NCI-H345 treated with DMSO at 0.1 percent for 48 hours (cell line): ENCODE results near the gene MECR.
"Not testable (repeated sequence)": the region's sequence is repeated elsewhere in the genome, so short reads cannot be mapped to it uniquely, and the experiment has no call there.

Source experiments
- DNase-seq: peaks from one replicate; lab custom pipeline; 2025; ENCODE audit not compliant: unreplicated experiment; lab: John Stamatoyannopoulos, UW

Gene MECR

GRCh38 chr1:29237129-29237821 is 6.5 kb upstream of the MECR start:
- no peak for DNase-seq

GRCh38 chr1:29236712-29237128 is 6.0 kb upstream of the MECR start:
- no peak for DNase-seq

GRCh38 chr1:29235955-29236711 is 5.4 kb upstream of the MECR start, which contains the start of gene PTPRU:
TSS of gene PTPRU (plus strand) at chr1:29236522. CDS start at chr1:29236645, 123 bp downstream.
- DNase-seq, result peak; percentile 34

GRCh38 chr1:29234881-29235280 is 4.1 kb upstream of the MECR start:
- not testable (repeated sequence) for DNase-seq

GRCh38 chr1:29234471-29234870 is 3.7 kb upstream of the MECR start:
- DNase-seq, result no peak

GRCh38 chr1:29233693-29234092 is 3.0 kb upstream of the MECR start:
- no peak for DNase-seq

- DNase-seq, result no peak
Measured at GRCh38 chr1:29232387-29232786, 1.7 kb upstream of the MECR start.

GRCh38 chr1:29230204-29230552 is 556 bp downstream of the MECR start:
- DNase-seq, result no peak

GRCh38 chr1:29227511-29227910 is 3.2 kb downstream of the MECR start:
- no peak for DNase-seq

- DNase-seq, result no peak
Measured at GRCh38 chr1:29225361-29225760, 5.4 kb downstream of the MECR start.

- DNase-seq, result no peak
Measured at GRCh38 chr1:29224356-29224837, 6.3 kb downstream of the MECR start.

GRCh38 chr1:29223521-29223920 is 7.2 kb downstream of the MECR start:
- DNase-seq, result no peak

GRCh38 chr1:29222686-29223085 is 8.0 kb downstream of the MECR start:
- no peak for DNase-seq

GRCh38 chr1:29222260-29222659 is 8.5 kb downstream of the MECR start:
- not testable (repeated sequence) for DNase-seq

- DNase-seq, result no peak
Measured at GRCh38 chr1:29221296-29221695, 9.4 kb downstream of the MECR start.

- DNase-seq, result no peak
Measured at GRCh38 chr1:29218223-29218622, 12.5 kb downstream of the MECR start.

- no peak for DNase-seq
Measured at GRCh38 chr1:29217633-29218032, 13.1 kb downstream of the MECR start.

- no peak for DNase-seq
Measured at GRCh38 chr1:29213055-29213454, 17.7 kb downstream of the MECR start.

- DNase-seq, result no peak
Measured at GRCh38 chr1:29211086-29212030, 19.4 kb downstream of the MECR start.

- no peak for DNase-seq
Measured at GRCh38 chr1:29210278-29211085, 20.3 kb downstream of the MECR start.
